Thyroid gland (tissue), 4 donors: ENCODE results near the gene IQCE. TPM values are rescaled to one million over a fixed set of nuclear protein-coding genes. Genes with fewer than 3 reads are reported as not detected.

Source experiments
- DNase-seq, 2 donors: peaks; one replicate each; pipeline ENCODE4 v3.0.0-alpha.2; 2019
- H3K27ac ChIP-seq, 3 donors: fragments of 200-600 bp; sonication (generic); 1 replicate in 2 of 3; 2 replicates in 1 of 3; pipeline ENCODE4 v1.5.1; 2016 to 2019; ENCODE audit warnings: mild to moderate bottlenecking in 1 of 3, moderate library complexity in 1 of 3
- H3K27me3 ChIP-seq: fragments of 200-600 bp; sonication (generic); one replicate; pipeline ENCODE4 v1.5.1; 2019
- H3K36me3 ChIP-seq, 2 donors: fragments of 200-600 bp; sonication (generic); one replicate each; pipeline ENCODE4 v1.5.1; 2016 to 2019
- H3K4me1 ChIP-seq, 2 donors: fragments of 200-600 bp; sonication (generic); one replicate each; pipeline ENCODE4 v1.5.1; 2017 to 2019
- H3K4me3 ChIP-seq, 3 donors: fragments of 200-600 bp; sonication (generic); replicated peaks in 1 of 3; 1 replicate in 2 of 3; 2 replicates in 1 of 3; pipeline ENCODE4 v1.5.1; 2016; ENCODE audit warnings: mild to moderate bottlenecking in 1 of 3
- H3K9me3 ChIP-seq: fragments of 200-600 bp; sonication (generic); one replicate; pipeline ENCODE4 v1.5.1; 2017
- POLR2A ChIP-seq, 2 donors: fragments of 450-650 bp; IDR thresholded peaks; one replicate each; pipeline ENCODE4 v1.6.1; 2017; ENCODE audit warnings: antibody characterized with exemption in 2 of 2, mild to moderate bottlenecking in 2 of 2, moderate library complexity in 1 of 2
- WGBS, 2 donors: methylation state at CpG; one replicate each; pipeline ENCODE4 v1.1.5; 2017; 5-methylcytosine and 5-hydroxymethylcytosine counted together
- intact Hi-C: fragments of 100-400 bp; cut with DNase I; formaldehyde crosslinking; loops from one replicate; pipeline ENCODE4 v1.15.1; 2023
- total RNA-seq, 4 donors: library from RNA; depleted of rRNA; stranded (reverse); fragments of >200 nt; gene quantifications; one replicate each; pipeline ENCODE4 v1.2.3, GENCODE V29; 2016
- TF ChIP-seq, protein P1 (sequence below), 6 experiments: fragments of 200-600 bp in 3 of 6; fragments of 450-650 bp in 3 of 6; sonication (generic) in 3 of 6; IDR thresholded peaks; one replicate each; pipeline ENCODE4 v1.5.1; 2016 to 2019; ENCODE audit warnings: antibody characterized with exemption in 6 of 6, mild to moderate bottlenecking in 2 of 6, inconsistent platforms in 1 of 6, moderate library complexity in 1 of 6

Gene IQCE
- total RNA-seq, 4 donors from 2014 or later, result 16.0 to 40.2 (median 37.2) TPM

GRCh38 chr7:2524808-2525657 lies 33.7 kb upstream of the IQCE start:
- Histone ChIP-seq H3K9me3 (no peaks in the 10 kb centered on the region), H3K4me3 (no peak overlapping the region), H3K27me3 (peaks cover 7% of the 10 kb centered on the region), H3K27ac (no peak overlapping the region), H3K4me1 (peaks cover 28 to 67% of the 10 kb centered on the region in 2 donors), H3K36me3 (no peaks in the 10 kb centered on the region)
- TF ChIP-seq, protein P1, sequence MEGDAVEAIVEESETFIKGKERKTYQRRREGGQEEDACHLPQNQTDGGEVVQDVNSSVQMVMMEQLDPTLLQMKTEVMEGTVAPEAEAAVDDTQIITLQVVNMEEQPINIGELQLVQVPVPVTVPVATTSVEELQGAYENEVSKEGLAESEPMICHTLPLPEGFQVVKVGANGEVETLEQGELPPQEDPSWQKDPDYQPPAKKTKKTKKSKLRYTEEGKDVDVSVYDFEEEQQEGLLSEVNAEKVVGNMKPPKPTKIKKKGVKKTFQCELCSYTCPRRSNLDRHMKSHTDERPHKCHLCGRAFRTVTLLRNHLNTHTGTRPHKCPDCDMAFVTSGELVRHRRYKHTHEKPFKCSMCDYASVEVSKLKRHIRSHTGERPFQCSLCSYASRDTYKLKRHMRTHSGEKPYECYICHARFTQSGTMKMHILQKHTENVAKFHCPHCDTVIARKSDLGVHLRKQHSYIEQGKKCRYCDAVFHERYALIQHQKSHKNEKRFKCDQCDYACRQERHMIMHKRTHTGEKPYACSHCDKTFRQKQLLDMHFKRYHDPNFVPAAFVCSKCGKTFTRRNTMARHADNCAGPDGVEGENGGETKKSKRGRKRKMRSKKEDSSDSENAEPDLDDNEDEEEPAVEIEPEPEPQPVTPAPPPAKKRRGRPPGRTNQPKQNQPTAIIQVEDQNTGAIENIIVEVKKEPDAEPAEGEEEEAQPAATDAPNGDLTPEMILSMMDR (IDR thresholded peaks at IDR 0.05), result no peak
- no peak for TF ChIP-seq POLR2A (IDR thresholded peaks at IDR 0.05)
- WGBS, 2 donors, result 83% methylated on average over 20 to 32 of the region's 53 CpGs
- intact Hi-C loops, result no loop called here
- DNase-seq, result no peak

DNA sequence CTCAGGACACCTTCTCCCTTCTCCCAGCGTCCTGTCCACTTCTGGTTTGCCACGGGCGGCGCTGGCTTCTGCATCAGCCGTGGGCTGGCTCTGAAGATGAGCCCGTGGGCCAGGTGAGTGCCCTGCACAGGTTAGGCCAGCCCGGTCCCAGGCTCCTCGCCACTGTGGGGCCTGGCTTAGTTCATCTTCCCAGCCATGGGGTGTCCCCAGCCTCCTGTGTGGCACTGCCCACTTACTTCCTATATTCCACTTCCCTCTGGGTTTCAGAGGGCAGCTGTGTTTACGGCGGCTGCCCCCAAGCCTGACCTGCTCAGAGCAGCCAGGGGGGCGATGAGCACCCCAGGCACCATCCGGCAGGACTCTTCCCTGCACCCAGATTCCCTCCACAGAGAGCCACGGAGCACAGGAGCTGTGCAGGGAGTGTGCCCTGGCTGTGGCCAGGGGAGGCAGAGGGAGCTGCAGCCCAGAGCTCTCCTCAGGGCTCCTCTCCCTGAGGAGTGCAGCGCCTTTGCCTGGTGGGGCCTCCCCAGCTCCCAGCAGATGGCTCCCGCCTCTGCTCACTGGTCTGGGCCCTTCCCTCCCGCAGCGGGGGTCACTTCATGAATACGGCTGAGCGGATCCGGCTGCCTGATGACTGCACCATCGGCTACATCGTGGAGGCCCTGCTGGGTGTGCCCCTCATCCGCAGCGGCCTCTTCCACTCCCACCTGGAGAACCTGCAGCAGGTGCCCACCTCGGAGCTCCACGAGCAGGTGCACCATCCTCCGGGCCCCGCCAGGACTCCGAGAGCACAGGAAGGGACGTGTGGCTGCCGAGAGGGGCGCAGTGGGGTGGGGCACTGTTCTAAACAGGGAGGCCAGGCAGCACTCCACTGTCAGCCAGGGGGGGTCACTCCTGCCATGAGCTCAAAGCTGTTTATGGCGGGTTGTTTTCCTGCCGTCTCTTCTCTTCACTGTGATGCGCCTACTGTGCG lies 32.8 kb upstream of the IQCE start:
- 81 to 82% methylated on average over 17 to 18 of the region's 36 CpGs for WGBS, 2 donors
- DNase-seq, result no peak
- intact Hi-C loops, result no loop called here
- TF ChIP-seq, protein P1 (IDR thresholded peaks at IDR 0.05), result no peak
- peaks cover 2% of the 10 kb centered on the region for H3K27me3 ChIP-seq
- H3K36me3 ChIP-seq, result no peaks in the 10 kb centered on the region
- no peak overlapping the region for H3K27ac ChIP-seq
- no peak overlapping the region for H3K4me3 ChIP-seq
- H3K9me3 ChIP-seq, result no peaks in the 10 kb centered on the region
- H3K4me1 ChIP-seq, result peaks cover 24 to 69% of the 10 kb centered on the region in 2 donors

DNA sequence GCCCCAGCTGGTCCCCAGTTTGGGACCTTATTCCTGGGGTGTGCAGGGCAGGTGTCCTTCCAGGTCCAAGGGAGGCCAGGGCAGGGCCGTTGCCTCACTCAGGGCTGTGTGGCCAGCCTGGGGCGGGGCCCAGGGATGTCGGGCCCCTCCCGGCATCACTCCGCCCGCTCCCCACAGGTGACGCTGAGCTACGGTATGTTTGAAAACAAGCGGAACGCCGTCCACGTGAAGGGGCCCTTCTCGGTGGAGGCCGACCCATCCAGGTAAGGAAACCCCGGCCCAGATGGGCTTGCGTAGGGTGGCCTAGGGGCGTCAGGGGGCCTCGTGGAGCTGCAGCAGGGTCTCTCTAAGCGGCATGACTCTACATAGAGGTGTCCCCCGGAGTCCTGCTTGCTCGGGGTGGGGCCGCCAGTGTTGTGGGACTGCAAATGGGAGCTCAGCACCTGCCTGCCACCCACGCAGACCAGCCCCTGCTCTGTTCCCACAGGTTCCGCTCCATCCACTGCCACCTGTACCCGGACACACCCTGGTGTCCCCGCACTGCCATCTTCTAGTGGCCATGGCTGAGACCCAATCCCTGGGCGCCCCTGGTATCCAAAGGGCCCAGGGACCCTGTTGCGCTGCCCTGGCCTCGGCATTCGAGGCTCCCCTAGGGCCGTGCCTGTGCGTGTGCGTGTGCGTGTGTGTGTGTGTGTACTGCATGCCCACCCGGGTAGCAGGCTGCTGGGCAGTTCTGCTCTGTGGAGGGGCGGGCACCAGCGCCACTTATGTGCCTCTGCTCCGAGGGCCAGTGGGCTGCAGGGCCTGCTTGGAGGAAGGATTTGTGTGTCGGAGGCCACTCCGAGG lies 31.9 kb upstream of the IQCE start:
- Histone ChIP-seq H3K36me3 (no peaks in the 10 kb centered on the region), H3K4me1 (peaks cover 22 to 68% of the 10 kb centered on the region in 2 donors), H3K27ac (no peak overlapping the region), H3K27me3 (no peaks in the 10 kb centered on the region), H3K9me3 (no peaks in the 10 kb centered on the region), H3K4me3 (no peak overlapping the region)
- intact Hi-C loops, result no loop called here
- WGBS, 2 donors, result 88 to 92% methylated on average over 25 to 27 of the region's 40 CpGs
- DNase-seq, result no peak
- TF ChIP-seq, protein P1 (IDR thresholded peaks at IDR 0.05), result no peak
- no peak for TF ChIP-seq POLR2A (IDR thresholded peaks at IDR 0.05)

DNA sequence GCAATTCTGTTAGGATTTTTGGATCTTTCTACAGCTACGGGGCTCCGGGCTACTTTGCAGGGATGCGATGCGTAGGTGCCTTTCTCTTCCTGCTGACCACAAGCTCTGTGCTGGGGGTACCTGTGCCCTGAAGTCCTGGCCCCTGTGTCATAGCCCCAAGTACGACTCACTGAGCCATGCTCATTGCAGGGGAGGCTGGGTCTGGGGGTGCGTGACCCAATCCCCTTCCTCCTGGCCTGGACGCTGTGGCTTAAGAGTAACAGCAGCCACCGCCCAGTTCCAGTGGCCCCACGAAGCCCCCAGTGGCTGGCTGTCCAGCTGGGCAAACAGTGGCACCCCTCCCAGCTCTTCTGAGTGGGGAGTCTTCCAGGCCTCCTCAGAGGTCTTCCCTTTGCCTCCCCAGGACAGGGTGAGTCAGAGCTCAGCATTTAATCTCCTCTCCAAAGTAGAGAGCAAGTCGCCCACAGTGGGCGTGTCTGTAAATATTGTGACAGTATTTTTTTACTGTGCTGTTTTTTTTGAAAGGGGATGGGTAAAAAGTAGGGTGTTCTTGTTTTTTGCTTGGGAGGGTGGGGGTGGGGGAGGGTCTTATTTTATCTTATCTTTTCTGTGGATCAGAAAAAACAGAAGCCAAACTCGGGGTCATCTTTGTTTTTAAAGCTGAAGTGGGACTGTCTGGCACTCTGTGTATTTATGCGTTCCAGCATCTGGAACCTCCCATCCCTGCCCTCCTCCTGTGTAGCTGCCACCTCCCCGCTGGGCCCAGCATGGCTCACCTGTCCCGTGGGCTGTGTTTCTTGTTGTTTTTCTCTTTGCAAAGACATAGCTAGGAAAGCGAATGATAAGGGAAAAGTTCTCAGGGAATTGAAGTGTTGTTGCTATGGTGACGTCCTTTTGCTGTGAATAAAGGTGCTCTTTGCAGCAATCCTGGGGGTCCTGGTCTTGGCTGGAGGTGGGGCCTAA lies 31.0 kb upstream of the IQCE start:
- Histone ChIP-seq H3K36me3 (no peaks in the 10 kb centered on the region), H3K9me3 (no peaks in the 10 kb centered on the region), H3K4me1 (peaks cover 21 to 61% of the 10 kb centered on the region in 2 donors), H3K27ac (no peak overlapping the region), H3K27me3 (no peaks in the 10 kb centered on the region), H3K4me3 (no peak overlapping the region)
- WGBS, 2 donors, result 56 to 63% methylated on average over 11 to 13 of the region's 17 CpGs
- no peak for DNase-seq
- TF ChIP-seq POLR2A (IDR thresholded peaks at IDR 0.05), result no peak
- TF ChIP-seq, protein P1 (IDR thresholded peaks at IDR 0.05), result no peak
- intact Hi-C loops, result no loop called here
